AG08396 (cell line): ENCODE data around the gene IPO9.
"Not testable (repeated sequence)": the region's sequence is repeated elsewhere in the genome, so short reads cannot be mapped to it uniquely, and the experiment has no call there.

Source experiments
- DNase-seq: peaks from one replicate; pipeline ENCODE4 v3.0.0; 2012; ENCODE audit warnings: low spot score, mixed read lengths

IPO9 gene

DNA sequence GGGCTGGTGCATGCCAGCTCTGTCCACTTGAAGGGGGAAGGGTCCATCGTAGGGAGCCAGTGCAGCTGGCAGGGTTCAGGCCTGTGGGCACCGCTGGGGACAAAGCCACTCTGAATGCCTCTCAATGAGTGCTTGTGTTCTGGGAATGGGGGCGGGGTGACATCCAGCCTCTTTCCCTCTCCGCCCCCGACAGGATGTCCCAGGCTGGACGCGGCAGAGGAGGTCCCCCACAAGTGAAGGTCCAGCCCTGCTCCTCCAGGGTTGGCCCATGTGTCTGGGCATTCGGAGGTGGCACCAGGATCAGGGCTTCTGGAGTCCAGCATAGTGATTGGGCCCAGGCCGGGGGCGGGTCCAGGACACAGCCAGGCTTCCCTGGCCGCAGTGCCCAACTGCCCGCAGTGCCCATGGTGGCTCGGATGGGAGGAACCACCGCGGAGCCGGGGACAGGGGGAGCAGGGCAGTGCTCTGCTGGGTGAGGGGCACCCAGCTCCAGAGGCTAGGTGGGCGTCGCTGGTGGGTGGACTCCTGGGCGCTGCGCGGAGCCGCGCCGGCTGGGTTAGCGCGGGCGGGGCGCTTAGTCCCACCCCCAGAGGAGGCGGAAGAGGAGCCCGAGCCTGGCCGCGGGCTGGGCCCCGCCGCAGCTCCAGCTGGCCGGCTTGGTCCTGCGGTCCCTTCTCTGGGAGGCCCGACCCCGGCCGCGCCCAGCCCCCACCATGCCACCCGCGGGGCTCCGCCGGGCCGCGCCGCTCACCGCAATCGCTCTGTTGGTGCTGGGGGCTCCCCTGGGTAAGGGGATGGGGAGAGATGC lies 59.5 kb downstream of the IPO9 start, which contains the start of gene SHISA4:
SHISA4 (plus strand) TSS at position 617 of the 808 bp plus-strand sequence; CDS start at position 714, 97 bp downstream.
- DNase-seq = peak; percentile 88

DNA sequence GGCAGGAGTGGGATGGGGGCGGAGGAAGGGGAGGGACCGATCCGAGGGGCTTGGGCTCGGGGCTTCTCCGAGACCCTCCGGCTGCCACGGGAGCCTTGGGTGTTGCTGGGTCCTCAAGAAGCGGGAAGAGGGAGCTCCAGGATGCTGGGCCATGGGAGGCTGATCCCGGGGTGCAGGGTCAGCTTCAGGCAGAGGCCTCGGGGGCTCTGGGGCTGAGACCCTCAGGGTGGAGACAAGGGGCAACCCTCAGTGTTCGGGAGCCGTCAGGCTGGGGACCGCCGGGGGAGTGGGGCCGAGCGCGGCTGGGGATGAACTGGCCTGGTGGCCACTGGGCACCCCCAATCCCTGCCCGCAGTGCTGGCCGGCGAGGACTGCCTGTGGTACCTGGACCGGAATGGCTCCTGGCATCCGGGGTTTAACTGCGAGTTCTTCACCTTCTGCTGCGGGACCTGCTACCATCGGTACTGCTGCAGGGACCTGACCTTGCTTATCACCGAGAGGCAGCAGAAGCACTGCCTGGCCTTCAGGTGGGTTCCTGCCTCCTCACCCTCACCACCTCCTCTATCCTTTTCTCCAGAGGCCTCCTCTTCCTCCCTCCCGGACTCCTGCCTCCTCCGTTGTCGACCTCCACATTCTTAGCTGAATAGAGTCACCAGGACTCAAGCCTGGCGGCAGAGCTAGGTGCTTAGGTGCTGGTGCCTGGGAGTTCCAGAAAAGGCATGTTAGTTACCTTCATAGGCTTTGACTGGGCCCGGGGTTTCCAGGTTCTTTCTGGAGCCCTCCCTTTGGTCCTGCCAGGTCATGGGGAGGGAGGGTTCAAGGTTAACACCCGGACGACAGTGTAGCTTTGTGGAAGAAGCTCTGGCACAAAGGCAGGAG lies 60.4 kb downstream of the IPO9 start:
- peak; percentile 25 for DNase-seq

DNA sequence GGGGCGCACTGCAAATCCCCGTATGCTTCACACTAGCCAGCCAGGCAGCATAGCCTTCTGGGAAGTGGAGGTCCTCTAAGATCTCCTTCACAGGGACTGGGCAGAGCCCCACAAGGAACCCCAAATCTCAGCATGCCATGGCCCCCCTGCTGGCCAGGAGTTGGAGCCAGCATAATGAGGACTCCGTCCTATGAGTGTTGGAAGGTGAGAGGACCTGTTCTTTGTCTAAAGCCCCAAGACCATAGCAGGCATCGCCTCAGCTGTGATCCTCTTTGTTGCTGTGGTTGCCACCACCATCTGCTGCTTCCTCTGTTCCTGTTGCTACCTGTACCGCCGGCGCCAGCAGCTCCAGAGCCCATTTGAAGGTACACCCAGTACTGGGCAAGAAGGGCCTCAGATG lies 61.3 kb downstream of the IPO9 start:
- DNase-seq = no peak

DNA sequence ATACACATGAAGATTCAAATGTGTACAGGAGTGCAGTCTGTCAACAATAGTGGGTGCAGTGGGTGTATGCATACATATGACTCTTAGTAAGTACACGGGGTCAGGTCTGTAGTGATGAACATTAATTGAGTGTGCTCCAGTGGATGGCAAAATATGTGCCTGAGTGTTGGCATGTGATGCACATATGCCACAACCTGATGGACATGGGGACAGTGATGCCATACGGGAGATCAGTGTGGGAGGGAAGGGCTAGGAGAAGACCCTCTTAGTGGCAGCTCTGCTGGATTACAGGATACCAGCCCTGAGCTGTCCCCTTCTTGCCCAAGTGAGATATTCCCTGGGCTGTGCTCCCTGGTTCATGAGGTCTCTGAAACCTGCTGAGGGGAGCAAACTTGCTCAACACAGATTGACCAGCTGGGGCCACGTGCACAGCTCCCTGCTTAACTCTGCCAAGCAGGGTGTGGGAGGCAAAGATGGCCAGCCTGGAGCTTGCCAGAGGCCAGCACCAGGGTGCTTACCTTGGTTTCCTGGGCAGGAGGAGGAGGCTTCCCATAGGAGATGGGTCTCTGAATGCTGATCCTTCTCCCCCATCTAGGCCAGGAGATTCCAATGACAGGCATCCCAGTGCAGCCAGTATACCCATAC lies 62.0 kb downstream of the IPO9 start:
- no peak for DNase-seq

DNA sequence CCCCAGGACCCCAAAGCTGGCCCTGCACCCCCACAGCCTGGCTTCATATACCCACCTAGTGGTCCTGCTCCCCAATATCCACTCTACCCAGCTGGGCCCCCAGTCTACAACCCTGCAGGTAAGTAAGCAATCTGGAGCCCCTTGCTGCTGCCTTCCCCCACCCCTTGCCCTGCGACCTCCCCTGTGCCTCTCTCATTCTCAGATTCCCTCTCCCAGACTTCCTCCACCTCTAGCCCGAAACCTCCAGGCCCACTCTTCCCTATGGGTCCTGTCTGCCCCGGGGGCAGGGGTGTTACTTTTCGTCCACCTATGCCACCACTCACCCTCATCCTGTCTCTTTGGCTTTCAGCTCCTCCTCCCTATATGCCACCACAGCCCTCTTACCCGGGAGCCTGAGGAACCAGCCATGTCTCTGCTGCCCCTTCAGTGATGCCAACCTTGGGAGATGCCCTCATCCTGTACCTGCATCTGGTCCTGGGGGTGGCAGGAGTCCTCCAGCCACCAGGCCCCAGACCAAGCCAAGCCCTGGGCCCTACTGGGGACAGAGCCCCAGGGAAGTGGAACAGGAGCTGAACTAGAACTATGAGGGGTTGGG lies 62.6 kb downstream of the IPO9 start:
- no peak for DNase-seq

DNA sequence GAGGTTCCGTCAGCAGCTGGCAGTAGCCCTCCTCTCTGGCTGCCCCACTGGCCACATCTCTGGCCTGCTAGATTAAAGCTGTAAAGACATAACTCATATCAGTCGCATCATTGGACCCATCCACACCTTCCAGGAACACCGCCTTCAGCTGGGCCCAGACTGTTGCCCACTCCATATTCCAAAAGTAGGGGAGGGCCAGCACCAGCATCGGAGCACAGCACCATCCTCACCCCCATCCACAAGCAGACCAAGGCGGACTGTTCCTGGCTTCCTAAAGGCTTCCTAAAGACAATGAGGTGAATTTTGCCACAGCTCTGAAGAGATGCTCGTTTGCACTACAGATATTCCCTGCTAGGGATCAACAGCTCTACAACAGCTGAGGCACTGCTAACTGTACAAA lies 63.3 kb downstream of the IPO9 start:
- DNase-seq = no peak

DNA sequence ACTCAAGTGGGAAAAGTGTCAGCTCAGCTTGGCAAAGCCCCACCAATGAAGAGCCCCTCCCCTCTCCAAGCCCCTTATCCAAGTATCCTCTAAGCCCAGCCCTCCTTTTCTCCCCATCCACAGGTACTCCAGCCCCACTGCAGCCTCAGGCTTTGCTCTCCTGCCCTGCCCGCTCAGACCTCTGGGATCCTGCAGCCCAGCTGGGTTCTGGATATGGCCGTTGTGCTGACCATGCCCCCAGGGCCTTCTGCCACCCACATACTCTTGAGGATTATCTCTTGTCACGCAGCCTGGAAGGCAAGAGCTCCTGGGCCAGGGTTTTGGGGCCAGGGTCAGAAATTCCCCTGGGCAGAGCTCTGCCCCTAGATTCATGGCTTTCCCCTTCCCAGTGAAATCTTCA lies 64.5 kb downstream of the IPO9 start:
- no peak for DNase-seq

DNA sequence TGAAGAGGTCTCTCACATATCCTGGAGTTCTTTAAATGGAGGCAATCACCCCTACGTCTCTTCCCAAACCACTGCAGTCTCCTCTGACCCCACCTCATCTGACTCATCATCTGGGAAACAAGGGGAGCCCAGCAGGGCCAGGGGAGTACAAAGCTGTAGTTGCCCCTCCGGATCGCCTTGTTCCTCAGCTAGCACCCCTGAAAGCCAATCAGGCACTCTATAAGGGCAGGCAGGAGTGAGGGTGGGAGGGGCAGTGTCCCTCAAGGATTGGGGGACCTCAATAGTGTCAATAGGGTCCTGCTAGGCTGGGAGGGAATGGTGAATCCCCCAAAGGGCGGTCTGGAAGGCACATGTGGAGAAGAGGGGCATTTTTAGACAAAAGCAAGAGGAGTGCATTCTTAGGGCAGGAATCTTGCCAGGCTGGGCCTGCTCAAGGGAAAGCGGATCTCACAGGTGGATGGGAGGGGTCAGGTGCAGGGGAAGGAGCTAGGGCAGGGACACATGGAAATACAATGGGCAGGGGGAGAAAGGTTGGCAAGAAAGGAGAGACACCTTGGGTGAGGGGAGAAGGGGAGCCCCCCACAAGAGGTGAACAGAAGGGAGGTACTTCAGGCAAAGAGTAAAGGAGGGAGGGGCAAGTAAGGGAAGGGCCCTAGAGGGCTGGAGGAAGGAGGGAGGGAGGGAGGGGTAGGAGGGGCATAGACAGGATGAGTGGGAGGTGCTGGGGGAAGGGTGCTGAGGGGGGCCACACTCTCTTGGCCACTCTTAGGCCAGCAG lies 65.6 kb downstream of the IPO9 start:
- no peak for DNase-seq

DNA sequence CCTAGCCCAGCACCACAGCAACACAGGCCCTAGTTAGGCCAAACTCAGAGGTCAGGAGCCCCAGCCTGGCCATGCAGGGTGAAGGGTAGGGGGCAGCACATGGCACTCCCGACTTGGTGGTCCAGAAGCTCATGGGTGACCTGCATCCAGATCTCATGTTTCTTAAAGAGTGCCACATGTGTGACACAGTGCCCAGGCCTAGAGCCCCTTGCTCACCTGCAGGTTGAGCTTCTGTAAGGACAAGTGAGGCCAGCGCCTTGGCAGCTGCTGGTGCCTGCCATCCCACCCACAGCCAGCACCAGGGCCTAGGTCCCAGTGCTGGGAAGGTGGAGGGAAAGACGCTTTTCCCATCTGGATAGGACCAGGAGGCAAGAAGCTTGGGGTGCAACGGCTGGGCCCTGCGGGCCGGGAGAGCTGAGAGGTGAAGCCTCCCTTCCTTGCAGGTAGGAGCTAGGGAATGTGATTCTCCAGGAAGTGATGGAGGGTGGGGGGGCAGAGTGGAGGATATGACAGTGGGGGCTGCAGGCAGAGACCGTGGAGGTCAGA lies 66.2 kb downstream of the IPO9 start:
- no peak for DNase-seq

DNA sequence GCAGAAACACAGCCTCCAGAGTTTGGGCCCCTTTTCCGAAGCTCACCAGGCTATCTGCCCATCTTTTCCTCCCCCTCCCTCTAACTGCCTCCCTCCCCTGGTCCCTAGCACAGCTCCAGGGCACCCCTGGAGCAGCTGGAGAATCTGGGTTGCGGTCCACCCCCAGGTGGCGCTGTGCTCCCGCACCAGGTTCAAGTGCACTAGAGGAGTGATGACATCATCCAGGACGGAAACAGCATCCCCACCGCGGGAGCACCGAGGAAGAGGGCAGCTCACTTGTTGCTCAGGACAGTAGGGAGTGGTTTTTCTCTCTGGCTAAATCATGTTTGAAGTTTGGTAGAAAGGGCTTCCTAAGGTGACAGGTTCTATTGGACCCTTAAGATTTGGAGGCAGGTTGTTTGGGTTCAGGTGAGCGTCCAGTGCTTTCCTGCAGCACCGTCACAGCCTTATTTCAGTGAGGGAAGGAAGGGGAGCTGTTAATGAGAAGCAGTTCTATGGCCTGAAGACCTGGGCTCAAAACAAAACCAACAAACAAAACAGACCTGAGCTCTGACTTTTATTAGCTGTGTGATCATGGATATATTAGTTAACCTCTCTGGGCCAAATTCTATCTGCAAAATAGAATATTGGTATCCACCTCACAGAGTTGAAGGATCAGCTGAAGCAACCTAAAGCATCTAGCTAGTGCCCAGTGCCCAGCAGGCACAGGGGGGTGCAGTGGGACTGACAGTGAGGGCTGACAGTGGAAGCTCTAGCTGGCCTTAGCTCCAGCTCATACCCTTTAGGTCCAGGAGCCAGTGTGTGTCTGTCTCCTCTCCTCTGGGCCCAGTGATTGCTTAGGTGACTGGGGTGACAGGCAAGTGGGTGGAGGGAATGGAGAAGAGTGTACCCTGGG lies 67.2 kb downstream of the IPO9 start:
- peak; percentile 89 for DNase-seq

DNA sequence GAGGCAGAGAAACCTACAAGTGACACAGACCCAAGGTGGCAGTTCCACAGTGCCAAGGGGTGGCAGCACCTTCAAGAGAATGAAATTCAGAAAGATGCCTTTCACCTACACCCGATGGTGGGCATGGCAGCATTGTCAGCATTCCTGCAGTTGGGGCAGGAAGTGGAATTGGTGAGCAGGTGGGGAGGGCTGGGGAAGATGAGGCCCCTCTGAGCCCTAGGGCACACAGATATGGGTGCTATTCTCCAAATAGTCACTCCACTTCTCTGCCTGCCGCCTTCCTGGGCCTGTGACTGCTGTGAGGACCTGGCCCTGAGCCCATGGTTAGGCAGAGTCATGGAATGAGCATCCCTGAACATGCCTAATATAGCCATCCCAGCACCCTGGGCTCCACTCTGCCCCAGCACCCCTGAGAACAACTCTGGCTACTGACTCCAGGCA lies 68.0 kb downstream of the IPO9 start:
- peak; percentile 76 for DNase-seq

DNA sequence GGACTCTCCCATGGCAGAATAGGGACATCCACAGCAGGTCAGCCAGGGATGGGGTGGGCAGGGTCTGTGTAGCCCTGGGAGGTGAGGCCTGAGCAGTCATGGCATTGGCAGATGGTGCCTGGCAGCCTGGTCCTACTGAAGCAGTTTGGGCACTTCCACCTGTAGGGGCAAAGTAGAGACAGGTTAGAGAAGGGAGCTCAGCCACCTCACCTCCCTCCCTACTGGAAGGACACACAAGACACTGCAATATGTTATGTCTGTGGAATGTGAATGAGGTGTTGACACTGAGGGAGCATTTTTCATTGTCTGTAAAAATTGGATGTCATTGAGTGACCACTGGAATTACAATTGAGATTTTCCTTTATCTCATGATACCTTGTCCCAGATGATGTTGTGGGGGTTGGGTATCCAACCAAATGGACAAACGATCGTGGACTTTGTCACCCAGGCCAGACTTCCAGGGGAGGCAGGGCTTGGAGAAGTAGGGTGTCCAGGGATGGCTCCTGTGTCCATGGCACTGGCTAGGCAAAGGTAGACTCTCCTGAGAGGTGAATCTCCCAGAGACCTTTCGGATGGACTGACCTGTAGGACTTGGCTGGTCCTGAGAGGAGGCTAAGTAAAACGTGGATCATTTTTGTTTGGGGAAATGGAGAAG lies 69.4 kb downstream of the IPO9 start:
- no peak for DNase-seq

DNA sequence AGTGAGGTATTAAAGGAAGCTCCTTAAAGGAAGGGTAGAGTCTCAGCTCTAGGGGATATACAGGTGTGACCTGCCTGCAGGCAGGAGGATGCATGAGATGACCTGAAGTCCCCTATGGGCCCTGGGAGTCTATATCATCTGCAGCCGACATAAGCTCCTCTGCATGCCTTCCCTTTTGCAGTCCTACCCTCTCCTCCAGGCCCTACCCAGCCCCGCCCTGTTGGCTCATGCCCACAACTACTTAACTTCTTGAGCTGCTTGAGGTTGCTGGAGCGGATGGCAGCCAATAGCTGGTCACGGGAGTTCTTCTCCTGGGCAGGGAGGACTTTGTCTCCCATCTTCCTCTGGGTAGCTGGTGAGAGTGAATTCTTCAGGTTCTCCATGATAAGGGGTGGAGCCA lies 70.0 kb downstream of the IPO9 start:
- DNase-seq = no peak

DNA sequence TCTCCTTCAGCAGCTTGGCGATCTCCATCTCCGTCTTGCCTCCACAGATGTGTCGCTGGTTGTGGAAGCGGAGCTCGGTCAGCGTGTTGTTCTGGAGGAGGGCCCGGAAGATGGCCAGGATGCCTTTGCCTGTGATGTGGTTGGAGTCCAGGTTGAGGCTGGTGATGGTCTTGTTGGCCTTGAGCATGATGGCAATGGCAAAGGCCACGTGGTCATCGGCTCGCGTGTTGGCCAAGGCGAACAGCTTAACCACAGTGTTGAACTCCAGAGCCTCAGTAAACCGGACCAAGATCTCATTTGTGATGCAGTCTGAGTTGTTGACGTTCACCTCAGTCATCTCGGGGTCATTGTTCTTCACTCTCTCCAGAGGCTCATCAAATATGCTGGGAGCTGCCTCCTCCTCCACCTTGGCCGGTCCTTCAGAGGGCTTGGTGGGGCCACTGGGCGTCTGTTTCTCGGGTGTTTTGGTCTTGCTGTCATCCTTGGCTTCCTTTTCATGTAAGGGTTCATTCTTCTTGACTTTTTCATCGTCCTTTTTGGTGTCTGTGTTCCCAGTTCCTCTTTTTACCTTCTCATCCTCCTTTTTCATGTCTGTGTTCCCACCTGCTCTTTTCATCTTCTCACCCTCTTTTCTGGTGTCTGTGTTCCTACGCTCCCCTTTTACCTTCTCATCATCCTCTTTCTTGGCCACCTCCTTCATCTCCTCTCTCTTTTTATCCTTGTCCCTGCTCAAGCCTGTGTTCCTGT lies 70.9 kb downstream of the IPO9 start:
- no peak for DNase-seq

DNA sequence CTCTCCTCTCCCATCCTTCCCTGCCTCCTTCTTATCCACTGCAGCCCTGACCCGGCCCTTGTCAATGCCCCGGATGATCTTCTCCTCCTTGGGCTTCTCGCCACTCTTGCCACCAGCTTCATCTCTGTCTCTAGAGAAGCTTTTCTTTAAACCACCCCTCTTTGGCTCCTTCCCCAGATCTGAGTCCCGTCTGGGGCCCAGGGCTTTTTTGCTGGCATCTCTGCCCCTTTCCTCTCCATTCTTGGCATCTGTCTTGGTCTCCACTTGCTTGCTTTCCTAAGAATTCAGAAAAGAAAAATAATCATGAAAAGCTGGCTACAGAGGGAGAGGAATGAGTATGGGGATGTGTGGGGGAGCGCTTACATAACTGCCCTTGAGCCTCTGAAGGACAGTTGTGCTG lies 71.5 kb downstream of the IPO9 start:
- DNase-seq = no peak

DNA sequence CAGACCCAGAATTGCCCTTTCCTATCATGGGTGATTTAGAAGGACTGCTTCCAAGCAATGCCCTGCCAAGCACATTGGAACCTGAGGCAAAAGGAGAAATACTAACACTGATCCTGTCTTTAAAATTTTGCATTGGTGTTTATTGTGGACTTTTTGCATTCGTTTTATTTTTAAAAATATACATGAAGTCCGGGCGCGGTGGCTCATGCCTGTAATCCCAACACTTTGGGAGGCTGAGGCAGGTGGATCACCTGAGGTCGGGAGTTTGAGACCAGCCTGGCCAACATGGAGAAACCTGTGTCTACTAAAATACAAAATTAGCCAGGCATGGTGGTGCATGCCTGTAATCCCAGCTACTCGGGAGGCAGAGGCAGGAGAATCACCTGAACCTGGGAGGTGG lies 72.1 kb downstream of the IPO9 start:
- DNase-seq = not testable (repeated sequence)

DNA sequence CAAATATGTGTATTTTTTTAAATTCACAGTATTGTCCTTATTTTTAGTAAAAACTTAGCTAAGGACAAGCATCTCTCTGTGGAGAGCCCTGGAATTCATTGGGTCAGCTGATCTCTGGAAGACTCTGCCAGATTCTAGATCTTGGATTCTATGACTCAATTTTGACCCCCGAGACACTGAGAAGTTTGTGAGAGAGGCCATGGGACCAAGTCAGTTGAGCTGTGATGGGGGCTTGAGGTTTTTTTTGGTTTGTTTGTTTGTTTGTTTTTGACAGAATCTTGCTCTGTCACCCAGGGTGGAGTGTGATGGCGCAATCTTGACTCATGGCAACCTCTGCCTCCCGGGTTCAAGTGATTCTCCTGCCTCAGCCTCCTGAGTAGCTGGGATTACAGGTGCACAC lies 73.2 kb downstream of the IPO9 start:
- peak; percentile 30 for DNase-seq

DNA sequence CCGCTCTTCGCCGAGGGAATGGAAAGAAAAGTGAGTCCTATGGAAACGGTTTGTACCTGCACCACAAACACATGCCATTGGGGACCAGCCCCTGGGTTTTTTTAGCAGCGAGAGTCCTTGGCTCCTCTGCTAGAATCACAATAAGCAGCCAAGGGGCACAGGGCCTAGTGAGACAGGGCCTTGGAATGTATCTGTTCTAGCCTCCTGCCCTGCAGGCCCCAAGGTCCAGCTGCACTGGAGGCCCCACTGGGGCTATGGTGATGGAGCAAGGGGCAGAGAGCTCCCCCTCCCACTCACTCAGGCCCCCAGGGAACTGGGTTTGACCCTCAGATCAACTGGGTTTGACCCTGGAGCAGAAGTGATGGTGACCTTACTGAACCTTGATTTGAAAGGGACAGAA lies 74.2 kb downstream of the IPO9 start:
- peak; percentile 63 for DNase-seq

DNA sequence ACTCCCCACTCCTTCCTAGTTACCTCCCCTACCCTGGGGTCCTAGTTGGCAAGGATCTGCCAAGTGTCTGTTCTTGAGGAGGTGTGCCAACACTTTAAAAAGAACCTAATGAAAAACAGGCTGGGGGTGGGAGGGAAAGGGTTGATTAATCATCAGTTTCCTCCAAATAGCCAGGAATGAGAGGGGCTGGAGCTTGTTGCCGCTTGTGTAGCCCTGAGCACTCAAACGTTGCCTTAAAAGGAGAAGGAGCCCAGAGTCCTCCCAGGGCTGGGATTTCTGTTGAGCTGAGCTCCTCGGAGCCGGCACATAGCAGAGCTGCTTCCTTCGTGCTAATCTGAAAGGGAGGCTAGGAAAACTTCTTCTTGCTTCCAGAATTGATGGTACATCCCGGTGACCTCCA lies 75.6 kb downstream of the IPO9 start:
- DNase-seq = peak; percentile 77
